Heart right ventricle (tissue), 16 donors: Measurements from ENCODE around the gene IKZF2. TPM values are rescaled to one million over a fixed set of nuclear protein-coding genes. Genes with fewer than 3 reads are reported as not detected.
A peak's percentile ranks its signal among the peaks of the same experiment; 100 is the strongest.

Experiments used
- ATAC-seq, 8 donors: fragments of 200-7000 bp; cut with Tn5 transposase; one replicate each; pipeline ENCODE4 v1.9.1; 2020; ENCODE audit warnings: mild to moderate bottlenecking in 8 of 8, moderate library complexity in 8 of 8, moderate number of reproducible peaks in 1 of 8
- DNase-seq, 2 donors: peaks; one replicate each; pipeline ENCODE4 v3.0.0-alpha.2; 2020
- H3K27ac ChIP-seq, 10 donors: fragments of 200-600 bp; sonication (generic) in 2 of 10; one replicate each; pipeline versions ENCODE4 v1.5.0 to v1.8.0; 2020 to 2022; ENCODE audit warnings: mild to moderate bottlenecking in 3 of 10
- H3K27me3 ChIP-seq, 7 donors: fragments of 200-600 bp; one replicate each; pipeline ENCODE4 v1.8.0; 2021 to 2022; ENCODE audit warnings: mild to moderate bottlenecking in 2 of 7
- H3K36me3 ChIP-seq, 9 donors: fragments of 200-600 bp; sonication (generic) in 1 of 9; one replicate each; pipeline versions ENCODE4 v1.5.0 to v1.8.0; 2020 to 2022; ENCODE audit warnings: mild to moderate bottlenecking in 2 of 9
- H3K4me1 ChIP-seq, 9 donors: fragments of 200-600 bp; sonication (generic) in 1 of 9; one replicate each; pipeline versions ENCODE4 v1.5.0 to v1.8.0; 2020 to 2022; ENCODE audit warnings: mild to moderate bottlenecking in 4 of 9
- H3K4me3 ChIP-seq, 10 donors: fragments of 200-600 bp; sonication (generic) in 2 of 10; one replicate each; pipeline versions ENCODE4 v1.5.0 to v1.8.0; 2020 to 2022; ENCODE audit warnings: mild to moderate bottlenecking in 7 of 10, moderate library complexity in 2 of 10
- H3K9me3 ChIP-seq, 11 donors: fragments of 200-600 bp in 10 of 11; sonication (generic) in 2 of 11; one replicate each; pipeline versions ENCODE4 v1.5.0 to v1.8.0; 2013 to 2022; ENCODE audit warnings: mild to moderate bottlenecking in 2 of 11, control low read depth in 1 of 11, moderate library complexity in 1 of 11
- CTCF ChIP-seq, 9 donors: fragments of 200-600 bp; sonication (generic) in 2 of 9; IDR thresholded peaks; one replicate each; pipeline versions ENCODE4 v1.5.0 to v1.8.0; 2021 to 2022; ENCODE audit warnings: antibody characterized with exemption in 9 of 9, mild to moderate bottlenecking in 5 of 9, moderate library complexity in 1 of 9
- WGBS, 2 donors: extraction: QIAGEN DNeasy Blood & Tissue Kit; methylation state at CpG; one replicate each; pipeline ENCODE4 v1.1.7; 2013; ENCODE audit warnings: inconsistent platforms in 1 of 2; 5-methylcytosine and 5-hydroxymethylcytosine counted together
- intact Hi-C, 10 donors: fragments of 100-400 bp; cut with DNase I; formaldehyde crosslinking; loops; one replicate each; pipeline versions ENCODE4 v1.11.1 to v1.14.2; 2022
- polyA plus RNA-seq, 2 donors: library from polyadenylated mRNA; stranded (reverse); fragments of 200-250 nt; gene quantifications; one replicate each; pipeline ENCODE4 v1.2.3, GENCODE V29; 2013
- total RNA-seq, 10 donors: library from RNA; stranded (reverse); fragmentation: NEBNext Ultra II Directional in 3 of 10; extraction: Animal tissue kit (Norgen Biotek cat#: 25700) in 3 of 10; gene quantifications; one replicate each; pipeline versions ENCODE4 v1.2.1 to v1.2.4, GENCODE V29; 2021 to 2023
- donor health status: Arrhythmogenic right ventricular cardiomyopathy.
- donor health status: ischemic (EF 13 %, LVEDD 7.1; RV severe dilation, severe dysfunction).
- donor health status: healthy with polysubstance abuse.
- donor health status: DM: no; HTN: yes; CAD: no.
- donor health status: DM: no; HTN: no; CAD: no.
- donor health status: ischemic (EF 25% LVEDD 6.9; RV normal size, moderate dysfunction).
- donor health status: ischemic (EF 25% LVEDD 5.7; RV mildly dilated, moderate dysfunction).
- donor health status: healthy.
- donor health status: DM: yes; HTN: yes; CAD: no.
- donor health status: Ischemic cardiomyopathy.
- donor health status: ischemic (EF 35%, LVEDD 5.7; RV mildly dilated, moderate dysfunction).
- donor health status: nonischemic (EF 11% LVEDD 7.7; RV severe dilation, severe dysfunction).
- donor health status: DM: yes; HTN: yes; CAD: no.
- donor health status: PGD.
- donor health status: ischemic (EF 29% LVEDD 5.4; RV normal size, mild dysfunction).
- donor health status: nonischemic (EF 23%, LVEDD 6.1; RV moderate dilation, normal function).

The IKZF2 gene
- total and polyA plus RNA-seq, 12 donors: 0.36 to 8.1 (median 5.9) TPM

- Histone ChIP-seq H3K4me3 (no peak overlapping the region), H3K36me3 (no peaks in the 10 kb centered on the region), H3K27me3 (no peaks in the 10 kb centered on the region), H3K4me1 (peaks cover 0 to 12% (median 0%) of the 10 kb centered on the region in 9 donors), H3K9me3 (no peaks in the 10 kb centered on the region), H3K27ac (no peak overlapping the region)
- no peak for DNase-seq
- TF ChIP-seq CTCF (IDR thresholded peaks at IDR 0.05): no peak
- intact Hi-C loops: no loop called here
- peak in 1 of 8 donors; percentile 33 for ATAC-seq
- WGBS, 2 donors: 0% methylated on average over 1 of the region's 1 CpG
Observed at GRCh38 chr2:213036836-213037235, 114.6 kb downstream of the IKZF2 start.

DNA sequence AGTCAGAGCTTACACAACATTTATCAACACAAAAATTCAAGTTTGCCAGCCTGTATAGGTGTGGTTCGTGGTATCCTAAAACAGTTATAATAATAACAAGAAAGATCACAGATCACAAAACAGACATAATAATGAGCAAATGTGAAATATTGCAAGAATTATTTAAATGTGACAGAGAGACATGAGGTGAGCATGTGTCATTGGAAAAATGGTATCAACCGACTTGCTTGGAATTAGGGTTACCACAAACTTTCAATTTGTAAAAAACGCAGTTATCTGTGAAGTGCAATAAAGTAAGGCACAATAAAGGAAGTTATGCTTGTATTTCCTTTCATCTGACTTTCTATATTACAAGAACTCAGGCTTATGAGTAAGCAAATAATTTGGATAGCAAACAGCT is 116.8 kb downstream of the IKZF2 start:
- 79 to 83% methylated on average over 3 of the region's 3 CpGs for WGBS, 2 donors

GRCh38 chr2:213032607-213033006 is 118.8 kb downstream of the IKZF2 start:
- intact Hi-C loops: no loop called here
- 77 to 86% methylated on average over 3 of the region's 3 CpGs for WGBS, 2 donors
- Histone ChIP-seq H3K9me3 (no peaks in the 10 kb centered on the region), H3K27me3 (no peaks in the 10 kb centered on the region), H3K36me3 (no peaks in the 10 kb centered on the region), H3K4me1 (peaks cover 0 to 6% (median 0%) of the 10 kb centered on the region in 9 donors), H3K4me3 (no peak overlapping the region), H3K27ac (no peak overlapping the region)
- ATAC-seq: no peak
- TF ChIP-seq CTCF (IDR thresholded peaks at IDR 0.05): no peak
- DNase-seq: no peak

More for the DNA sequence above, 116.8 kb downstream of the IKZF2 start:
- Histone ChIP-seq H3K36me3 (no peaks in the 10 kb centered on the region), H3K27ac (no peak overlapping the region), H3K27me3 (no peaks in the 10 kb centered on the region), H3K4me3 (no peak overlapping the region), H3K9me3 (no peaks in the 10 kb centered on the region), H3K4me1 (peaks cover 0 to 12% (median 0%) of the 10 kb centered on the region in 9 donors)
- ATAC-seq: no peak
- no peak for TF ChIP-seq CTCF (IDR thresholded peaks at IDR 0.05)
- no peak for DNase-seq
- intact Hi-C loops: no loop called here

DNA sequence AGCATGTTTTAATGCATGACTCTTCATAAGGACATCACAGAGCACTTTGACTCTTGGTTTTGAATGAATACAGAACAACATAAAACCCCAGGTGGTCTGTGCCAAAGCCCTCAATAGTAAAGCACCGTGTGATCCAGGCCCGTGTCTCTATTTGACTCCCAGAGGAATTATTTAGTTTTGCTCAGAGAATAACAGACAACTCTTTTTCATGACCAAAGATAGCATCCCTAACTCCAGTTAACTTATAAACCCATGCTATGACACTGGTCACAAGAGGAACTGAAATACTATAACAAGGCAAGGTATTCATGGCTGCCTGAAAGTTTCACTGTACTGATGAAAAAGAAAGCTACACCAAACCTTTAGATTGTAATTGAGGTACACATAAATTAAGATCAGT is 128.4 kb downstream of the IKZF2 start:
- Histone ChIP-seq H3K4me1 (peaks cover 0 to 3% (median 0%) of the 10 kb centered on the region in 9 donors), H3K4me3 (no peak overlapping the region), H3K27ac (no peak overlapping the region), H3K36me3 (peaks cover 0 to 22% (median 0%) of the 10 kb centered on the region in 9 donors), H3K27me3 (no peaks in the 10 kb centered on the region), H3K9me3 (no peaks in the 10 kb centered on the region)
- WGBS, 2 donors: 45 to 72% methylated on average over 2 of the region's 2 CpGs
- TF ChIP-seq CTCF (IDR thresholded peaks at IDR 0.05): no peak
- DNase-seq (no peak), ATAC-seq (no peak)
- intact Hi-C loops: no loop called here
